Hepatocyte (in vitro differentiated cells): ENCODE data around the gene TMEM184C. TPM values are rescaled to one million over a fixed set of nuclear protein-coding genes. Genes with fewer than 3 reads are reported as not detected.

Source experiments
- DNase-seq: peaks from one replicate; pipeline ENCODE4 v3.0.0-alpha.2; 2016; ENCODE audit warnings: low spot score
- H2AFZ ChIP-seq: fragments of 200-600 bp; sonication (generic); 2 replicates; pipeline ENCODE4 v1.6.0; 2016; ENCODE audit warnings: antibody characterized with exemption, mild to moderate bottlenecking
- H3K27ac ChIP-seq: fragments of 200-600 bp; sonication (generic); 2 replicates; pipeline ENCODE4 v1.5.1; 2016; ENCODE audit warnings: mild to moderate bottlenecking
- H3K27me3 ChIP-seq: fragments of 200-600 bp; sonication (generic); 2 replicates; pipeline ENCODE4 v1.6.1; 2016
- H3K36me3 ChIP-seq: fragments of 200-600 bp; sonication (generic); replicated peaks from 2 replicates; pipeline ENCODE4 v1.5.1; 2016; ENCODE audit warnings: low read depth; ENCODE audit not compliant: insufficient read depth
- H3K4me1 ChIP-seq: fragments of 200-600 bp; sonication (generic); 2 replicates; pipeline ENCODE4 v1.5.1; 2016; ENCODE audit warnings: mild to moderate bottlenecking, moderate library complexity; ENCODE audit not compliant: insufficient read depth
- H3K4me2 ChIP-seq: fragments of 200-600 bp; sonication (generic); 2 replicates; pipeline ENCODE4 v1.6.0; 2016
- H3K4me3 ChIP-seq: fragments of 200-600 bp; sonication (generic); 2 replicates; pipeline ENCODE4 v1.5.1; 2016; ENCODE audit warnings: mild to moderate bottlenecking
- H3K79me2 ChIP-seq: fragments of 200-600 bp; sonication (generic); 2 replicates; pipeline ENCODE4 v1.6.0; 2017; ENCODE audit warnings: mild to moderate bottlenecking
- H3K9me2 ChIP-seq: fragments of 200-600 bp; sonication (generic); replicated peaks from 2 replicates; pipeline ENCODE4 v1.6.0; 2017; ENCODE audit warnings: mild to moderate bottlenecking; ENCODE audit not compliant: insufficient read depth
- H3K9me3 ChIP-seq: fragments of 200-600 bp; sonication (generic); 2 replicates; pipeline ENCODE4 v1.5.1; 2016; ENCODE audit warnings: low read depth, mild to moderate bottlenecking
- H4K20me1 ChIP-seq: fragments of 200-600 bp; sonication (generic); 2 replicates; pipeline ENCODE4 v1.6.0; 2016; ENCODE audit warnings: mild to moderate bottlenecking; ENCODE audit not compliant: insufficient read depth, poor library complexity, severe bottlenecking
- CTCF ChIP-seq: fragments of 200-600 bp; sonication (generic); IDR thresholded peaks from 2 replicates; pipeline ENCODE4 v1.5.1; 2016; ENCODE audit warnings: antibody characterized with exemption, mild to moderate bottlenecking; ENCODE audit not compliant: poor library complexity
- EZH2 ChIP-seq: fragments of 200-600 bp; sonication (generic); IDR thresholded peaks from 2 replicates; pipeline ENCODE4 v1.6.1; 2016; ENCODE audit warnings: antibody characterized with exemption, mild to moderate bottlenecking, borderline replicate concordance
- EZH2phosphoT487 ChIP-seq: fragments of 200-600 bp; sonication (generic); IDR thresholded peaks from one replicate; pipeline ENCODE4 v1.6.1; 2018; ENCODE audit warnings: antibody characterized with exemption, mild to moderate bottlenecking, low read depth, moderate library complexity; ENCODE audit not compliant: unreplicated experiment, severe bottlenecking
- WGBS: methylation state at CpG from one replicate; pipeline ENCODE4 v1.1.6; 2016; ENCODE audit warnings: low lambda C conversion rate; ENCODE audit errors: missing lambda C conversion rate; 5-methylcytosine and 5-hydroxymethylcytosine counted together
- polyA plus RNA-seq: library from polyadenylated mRNA; unstranded; fragments of >200 nt; fragmentation: Nextera tagmentation; extraction: Ambion mirVana; gene quantifications from 2 replicates; pipeline ENCODE4 v1.2.1, GENCODE V29; 2016
- total RNA-seq: library from RNA; depleted of rRNA; stranded (reverse); fragments of >200 nt; gene quantifications from 2 replicates; pipeline ENCODE4 v1.2.3, GENCODE V29; 2014

TMEM184C gene
- total and polyA plus RNA-seq, 2 experiments from 2014 or later: 43.0 to 43.9 TPM

- no peaks in the 10 kb centered on the region for H3K27me3 ChIP-seq
- H3K79me2 ChIP-seq: no peaks in the 10 kb centered on the region
- DNase-seq: no peak
- no peaks in the 10 kb centered on the region for H4K20me1 ChIP-seq
- H3K4me3 ChIP-seq: no peak overlapping the region
- no peaks in the 10 kb centered on the region for H3K9me3 ChIP-seq
- H3K4me1 ChIP-seq: no peaks in the 10 kb centered on the region
- H3K4me2 ChIP-seq: no peak overlapping the region
- H3K36me3 ChIP-seq: no peaks in the 10 kb centered on the region
- WGBS: 62% methylated on average over 1 of the region's 1 CpG
- no peaks in the 10 kb centered on the region for H3K9me2 ChIP-seq
- no peak overlapping the region for H2AFZ ChIP-seq
- TF ChIP-seq CTCF: no peak
- no peak for TF ChIP-seq EZH2
- no peak for TF ChIP-seq EZH2phosphoT487
- H3K27ac ChIP-seq: no peak overlapping the region
These were observed 20.2 kb upstream of the TMEM184C start for GRCh38 chr4:147596981-147597380.

GRCh38 chr4:147597561-147597960, 19.6 kb upstream of the TMEM184C start:
- H3K9me2 ChIP-seq: no peaks in the 10 kb centered on the region
- TF ChIP-seq CTCF (no peak), EZH2 (no peak), EZH2phosphoT487 (no peak)
- H3K4me2 ChIP-seq: no peak overlapping the region
- no peaks in the 10 kb centered on the region for H3K4me1 ChIP-seq
- no peaks in the 10 kb centered on the region for H3K9me3 ChIP-seq
- H2AFZ ChIP-seq: no peak overlapping the region
- no peaks in the 10 kb centered on the region for H3K36me3 ChIP-seq
- DNase-seq: no peak
- no peaks in the 10 kb centered on the region for H3K79me2 ChIP-seq
- H3K27me3 ChIP-seq: no peaks in the 10 kb centered on the region
- no peak overlapping the region for H3K4me3 ChIP-seq
- H3K27ac ChIP-seq: no peak overlapping the region
- H4K20me1 ChIP-seq: no peaks in the 10 kb centered on the region
- 88% methylated on average over 2 of the region's 2 CpGs for WGBS

- Histone ChIP-seq H4K20me1 (no peaks in the 10 kb centered on the region), H3K9me3 (no peaks in the 10 kb centered on the region), H3K4me3 (no peak overlapping the region), H3K27me3 (no peaks in the 10 kb centered on the region), H2AFZ (no peak overlapping the region), H3K79me2 (no peaks in the 10 kb centered on the region), H3K27ac (no peak overlapping the region), H3K4me1 (no peaks in the 10 kb centered on the region), H3K9me2 (no peaks in the 10 kb centered on the region), H3K4me2 (no peak overlapping the region), H3K36me3 (no peaks in the 10 kb centered on the region)
- WGBS: 95% methylated on average over 1 of the region's 1 CpG
- TF ChIP-seq EZH2 (no peak), CTCF (no peak), EZH2phosphoT487 (no peak)
- DNase-seq: no peak
These were observed 18.0 kb upstream of the TMEM184C start for GRCh38 chr4:147599206-147599605.

- no peak for TF ChIP-seq CTCF
- no peaks in the 10 kb centered on the region for H3K9me2 ChIP-seq
- no peak overlapping the region for H3K27ac ChIP-seq
- 67% methylated on average over 3 of the region's 3 CpGs for WGBS
- no peak overlapping the region for H3K4me3 ChIP-seq
- no peaks in the 10 kb centered on the region for H3K79me2 ChIP-seq
- H3K4me1 ChIP-seq: no peaks in the 10 kb centered on the region
- H3K4me2 ChIP-seq: no peak overlapping the region
- no peaks in the 10 kb centered on the region for H4K20me1 ChIP-seq
- no peak for DNase-seq
- H3K36me3 ChIP-seq: no peaks in the 10 kb centered on the region
- no peak overlapping the region for H2AFZ ChIP-seq
- H3K9me3 ChIP-seq: no peaks in the 10 kb centered on the region
- H3K27me3 ChIP-seq: no peaks in the 10 kb centered on the region
These were observed 17.4 kb upstream of the TMEM184C start for GRCh38 chr4:147599769-147600168.
